ENCODE data around the gene PTPRN2.

The PTPRN2 gene

GRCh38 chr7:157758468-157759245, 829.0 kb downstream of the PTPRN2 start:
- ChIA-PET POLR2A (no interaction called here), CTCF (no interaction called here)
- TF ChIP-seq CTCF (IDR thresholded peaks at IDR 0.05; ENCODE audit: insufficient read depth, low read length, missing control alignments) = no peak
- H3K4me3 ChIP-seq (ENCODE audit: low read depth, low read length) = no peak overlapping the region
- no peak for DNase-seq (ENCODE audit: low read depth, low spot score)

GRCh38 chr7:157757776-157758467, 829.7 kb downstream of the PTPRN2 start:
- no peak for DNase-seq (ENCODE audit: low read depth, low spot score)
- TF ChIP-seq CTCF (IDR thresholded peaks at IDR 0.05; ENCODE audit: insufficient read depth, low read length, missing control alignments) = no peak
- ChIA-PET CTCF (no interaction called here), POLR2A (no interaction called here)
- H3K4me3 ChIP-seq (ENCODE audit: low read depth, low read length) = no peak overlapping the region

- no peak for TF ChIP-seq CTCF (IDR thresholded peaks at IDR 0.05; ENCODE audit: insufficient read depth, low read length, missing control alignments)
- POLR2A ChIA-PET = no interaction called here
- no peak overlapping the region for H3K4me3 ChIP-seq (ENCODE audit: low read depth, low read length)
- CTCF ChIA-PET = no interaction called here
- DNase-seq (ENCODE audit: low read depth, low spot score) = no peak
These were observed 830.4 kb downstream of the PTPRN2 start for GRCh38 chr7:157757211-157757610.

- POLR2A ChIA-PET = no interaction called here
These were observed 831.9 kb downstream of the PTPRN2 start for GRCh38 chr7:157755741-157756140.

GRCh38 chr7:157754416-157754790, 833.2 kb downstream of the PTPRN2 start:
- H3K4me3 ChIP-seq (ENCODE audit: low read depth, low read length) = no peak overlapping the region
- no peak for DNase-seq (ENCODE audit: low read depth, low spot score)
- CTCF ChIA-PET = no interaction called here
- POLR2A ChIA-PET = no interaction called here
- no peak for TF ChIP-seq CTCF (IDR thresholded peaks at IDR 0.05; ENCODE audit: insufficient read depth, low read length, missing control alignments)

More at GRCh38 chr7:157755741-157756140, 831.9 kb downstream of the PTPRN2 start:
- H3K4me3 ChIP-seq (ENCODE audit: low read depth, low read length) = no peak overlapping the region
- DNase-seq (ENCODE audit: low read depth, low spot score) = no peak
- CTCF ChIA-PET = no interaction called here
- TF ChIP-seq CTCF (IDR thresholded peaks at IDR 0.05; ENCODE audit: insufficient read depth, low read length, missing control alignments) = no peak

- POLR2A ChIA-PET = no interaction called here
- DNase-seq (ENCODE audit: low read depth, low spot score) = no peak
- H3K4me3 ChIP-seq (ENCODE audit: low read depth, low read length) = no peak overlapping the region
- CTCF ChIA-PET = no interaction called here
- no peak for TF ChIP-seq CTCF (IDR thresholded peaks at IDR 0.05; ENCODE audit: insufficient read depth, low read length, missing control alignments)
These were observed 833.8 kb downstream of the PTPRN2 start for GRCh38 chr7:157753713-157754415.

Data from AG04449 (cell line).